MM.1S (cell line): Measurements from ENCODE around the gene HIGD1B.

Experiments
- DNase-seq: peaks from one replicate; pipeline ENCODE4 v3.0.0-alpha.2; 2015
- H2AFZ ChIP-seq: fragments of 300-600 bp; sonication (generic); 2 replicates; pipeline ENCODE4 v1.6.0; 2016; ENCODE audit warnings: antibody characterized with exemption, low read length
- H3F3A ChIP-seq: fragments of 300-600 bp; sonication (generic); 2 replicates; pipeline ENCODE4 v1.6.1; 2016; ENCODE audit warnings: mild to moderate bottlenecking, antibody characterized with exemption, low read length, moderate library complexity, mixed read lengths; ENCODE audit not compliant: insufficient read depth
- H3K27ac ChIP-seq: fragments of 300-600 bp; sonication (generic); 2 replicates; pipeline ENCODE4 v1.5.1; 2016; ENCODE audit warnings: mild to moderate bottlenecking, low read length
- H3K27me3 ChIP-seq: fragments of 300-600 bp; sonication (generic); replicated peaks from 2 replicates; pipeline ENCODE4 v1.6.0; 2016; ENCODE audit warnings: low read length; ENCODE audit not compliant: insufficient read depth
- H3K36me3 ChIP-seq: fragments of 300-600 bp; sonication (generic); replicated peaks from 2 replicates; pipeline ENCODE4 v1.6.1; 2016; ENCODE audit warnings: mild to moderate bottlenecking, low read length, mixed read lengths; ENCODE audit not compliant: insufficient read depth
- H3K4me1 ChIP-seq: fragments of 300-600 bp; sonication (generic); 2 replicates; pipeline ENCODE4 v1.6.1; 2016; ENCODE audit warnings: low read length, mixed read lengths
- H3K4me2 ChIP-seq: fragments of 300-600 bp; sonication (generic); 2 replicates; pipeline ENCODE4 v1.6.0; 2016; ENCODE audit warnings: low read depth, low read length
- H3K4me3 ChIP-seq: fragments of 300-600 bp; sonication (generic); 2 replicates; pipeline ENCODE4 v1.5.1; 2016; ENCODE audit warnings: low read length, mixed read lengths
- H3K79me2 ChIP-seq: fragments of 300-600 bp; sonication (generic); 2 replicates; pipeline ENCODE4 v1.6.1; 2016; ENCODE audit warnings: mixed run types, low read length, mixed read lengths
- H3K9ac ChIP-seq: fragments of 300-600 bp; sonication (generic); 2 replicates; pipeline ENCODE4 v1.6.1; 2016; ENCODE audit warnings: low read length, mixed read lengths
- H3K9me2 ChIP-seq: fragments of 300-600 bp; sonication (generic); replicated peaks from 2 replicates; pipeline ENCODE4 v1.6.1; 2016; ENCODE audit warnings: mild to moderate bottlenecking, low read length, mixed read lengths; ENCODE audit not compliant: insufficient read depth
- H3K9me3 ChIP-seq: fragments of 300-600 bp; sonication (generic); replicated peaks from 2 replicates; pipeline ENCODE4 v1.6.1; 2016; ENCODE audit warnings: mild to moderate bottlenecking, low read length, mixed read lengths; ENCODE audit not compliant: insufficient read depth
- H4K20me1 ChIP-seq: fragments of 300-600 bp; sonication (generic); 2 replicates; pipeline ENCODE4 v1.6.1; 2016; ENCODE audit warnings: mild to moderate bottlenecking, low read length, moderate library complexity, mixed read lengths; ENCODE audit not compliant: insufficient read depth
- CTCF ChIP-seq: fragments of 300-600 bp; sonication (generic); IDR thresholded peaks from 2 replicates; pipeline ENCODE4 v1.5.1; 2016; ENCODE audit warnings: antibody characterized with exemption, low read length, mixed read lengths
- EZH2 ChIP-seq: fragments of 300-600 bp; sonication (generic); optimal IDR thresholded peaks from 2 replicates; pipeline ENCODE3; 2017; ENCODE audit warnings: low read depth, mild to moderate bottlenecking, antibody characterized with exemption, low read length, mixed read lengths
- EZH2phosphoT487 ChIP-seq: fragments of 300-600 bp; sonication (generic); IDR thresholded peaks from 2 replicates; pipeline ENCODE4 v1.6.1; 2018; ENCODE audit warnings: antibody characterized with exemption, low read length

Gene HIGD1B

GRCh38 chr17:44850025-44850424, 2.3 kb downstream of the HIGD1B start:
- TF ChIP-seq EZH2phosphoT487 (no peak), EZH2 (no peak), CTCF (no peak)
- Histone ChIP-seq H3K9me2 (no peaks in the 10 kb centered on the region), H3K27ac (no peak overlapping the region), H3K4me3 (no peak overlapping the region), H3K9me3 (no peaks in the 10 kb centered on the region), H3K36me3 (peaks cover 4% of the 10 kb centered on the region; the same call in 1 of the 2 replicates), H3K27me3 (no peaks in the 10 kb centered on the region), H3K79me2 (no peaks in the 10 kb centered on the region), H3K9ac (no peak overlapping the region), H4K20me1 (no peaks in the 10 kb centered on the region), H2AFZ (no peak overlapping the region), H3K4me1 (no peaks in the 10 kb centered on the region), H3F3A (no peaks in the 10 kb centered on the region), H3K4me2 (no peak overlapping the region)
- no peak for DNase-seq

GRCh38 chr17:44850612-44851011, 2.9 kb downstream of the HIGD1B start:
- H3F3A ChIP-seq, result no peaks in the 10 kb centered on the region
- no peak overlapping the region for H3K9ac ChIP-seq
- H4K20me1 ChIP-seq, result no peaks in the 10 kb centered on the region
- H3K9me2 ChIP-seq, result no peaks in the 10 kb centered on the region
- no peaks in the 10 kb centered on the region for H3K4me1 ChIP-seq
- TF ChIP-seq EZH2, result no peak
- no peak for TF ChIP-seq EZH2phosphoT487
- TF ChIP-seq CTCF, result no peak
- H3K36me3 ChIP-seq, result peaks cover 4% of the 10 kb centered on the region; the same call in 1 of the 2 replicates
- no peaks in the 10 kb centered on the region for H3K9me3 ChIP-seq
- H3K4me2 ChIP-seq, result no peak overlapping the region
- H3K27me3 ChIP-seq, result no peaks in the 10 kb centered on the region
- no peak overlapping the region for H2AFZ ChIP-seq
- no peak overlapping the region for H3K27ac ChIP-seq
- no peak for DNase-seq
- no peak overlapping the region for H3K4me3 ChIP-seq
- no peaks in the 10 kb centered on the region for H3K79me2 ChIP-seq

- TF ChIP-seq EZH2, result no peak
- TF ChIP-seq EZH2phosphoT487, result no peak
- TF ChIP-seq CTCF, result no peak
- Histone ChIP-seq H2AFZ (no peak overlapping the region), H3K4me2 (no peak overlapping the region), H3K9ac (no peak overlapping the region), H4K20me1 (no peaks in the 10 kb centered on the region), H3K4me3 (no peak overlapping the region), H3F3A (no peaks in the 10 kb centered on the region), H3K9me2 (no peaks in the 10 kb centered on the region), H3K9me3 (no peaks in the 10 kb centered on the region), H3K79me2 (no peaks in the 10 kb centered on the region), H3K36me3 (peaks cover 4% of the 10 kb centered on the region; the same call in 1 of the 2 replicates), H3K27me3 (no peaks in the 10 kb centered on the region), H3K4me1 (no peaks in the 10 kb centered on the region), H3K27ac (no peak overlapping the region)
- DNase-seq, result no peak
These were observed 6.5 kb downstream of the HIGD1B start for GRCh38 chr17:44854192-44854591.
